Liver (tissue), 9 donors: ENCODE data around the gene TEX28. TPM values are rescaled to one million over a fixed set of nuclear protein-coding genes. Genes with fewer than 3 reads are reported as not detected.

ENCODE experiments used
- DNase-seq: peaks from one replicate; pipeline ENCODE4 v3.0.0-alpha.2; 2017; ENCODE audit warnings: low spot score
- H3K27ac ChIP-seq, 2 donors: one replicate each; pipeline ENCODE4 v1.7.0; 2013; ENCODE audit warnings: inconsistent platforms in 2 of 2, low read length in 2 of 2, control low read depth in 1 of 2, low read depth in 1 of 2, mild to moderate bottlenecking in 1 of 2
- H3K27me3 ChIP-seq, 4 donors: one replicate each; pipeline versions ENCODE4 v1.6.1 to v1.7.0; 2013; ENCODE audit warnings: low read length in 3 of 4, inconsistent platforms in 1 of 4, mild to moderate bottlenecking in 1 of 4, moderate library complexity in 1 of 4; ENCODE audit not compliant: control insufficient read depth in 4 of 4, insufficient read depth in 4 of 4
- H3K36me3 ChIP-seq, 4 donors: one replicate each; pipeline versions ENCODE4 v1.6.1 to v1.7.0; 2013; ENCODE audit warnings: low read length in 3 of 4, mild to moderate bottlenecking in 3 of 4, low read depth in 1 of 4, moderate library complexity in 1 of 4; ENCODE audit not compliant: control insufficient read depth in 4 of 4, insufficient read depth in 3 of 4
- H3K4me1 ChIP-seq, 4 donors: one replicate each; pipeline versions ENCODE4 v1.6.1 to v1.7.0; 2013; ENCODE audit warnings: low read length in 3 of 4, mild to moderate bottlenecking in 3 of 4, moderate library complexity in 1 of 4; ENCODE audit not compliant: control insufficient read depth in 4 of 4, insufficient read depth in 4 of 4
- H3K4me3 ChIP-seq, 3 donors: one replicate each; pipeline versions ENCODE4 v1.6.1 to v1.7.0; 2013; ENCODE audit warnings: low read length in 3 of 3, control low read depth in 1 of 3, low read depth in 1 of 3, mild to moderate bottlenecking in 1 of 3
- H3K9ac ChIP-seq, 2 donors: one replicate each; pipeline ENCODE4 v1.7.0; 2013; ENCODE audit warnings: low read length in 2 of 2, mild to moderate bottlenecking in 2 of 2, moderate library complexity in 2 of 2, control low read depth in 1 of 2, low read depth in 1 of 2
- H3K9me3 ChIP-seq, 4 donors: one replicate each; pipeline versions ENCODE4 v1.6.1 to v1.7.0; 2013; ENCODE audit warnings: low read length in 3 of 4; ENCODE audit not compliant: control insufficient read depth in 4 of 4
- ATF3 ChIP-seq: IDR thresholded peaks from 2 replicates; pipeline ENCODE4 v1.6.1; 2016; ENCODE audit warnings: antibody characterized with exemption
- CTCF ChIP-seq: fragments of 150-350 bp; IDR thresholded peaks from 2 replicates; pipeline ENCODE4 v1.5.1; 2017; ENCODE audit warnings: improper control_type of control experiment, low read depth, low read length; ENCODE audit not compliant: missing input control
- EGR1 ChIP-seq, 2 donors: IDR thresholded peaks; 2 replicates each; pipeline ENCODE4 v1.6.1; 2016 to 2018; ENCODE audit warnings: antibody characterized with exemption in 2 of 2, low read depth in 2 of 2
- GABPA ChIP-seq, 2 donors: IDR thresholded peaks in 1 of 2; conservative IDR thresholded peaks in 1 of 2; 2 replicates each; pipeline ENCODE4 v1.6.1; 2016; ENCODE audit warnings: antibody characterized with exemption in 2 of 2, mild to moderate bottlenecking in 1 of 2, moderate library complexity in 1 of 2
- HNF4A ChIP-seq, 2 donors: conservative IDR thresholded peaks; 2 replicates each; pipeline ENCODE4 v1.6.1; 2016; ENCODE audit warnings: antibody characterized with exemption in 2 of 2, mild to moderate bottlenecking in 2 of 2
- HNF4G ChIP-seq: IDR thresholded peaks from 2 replicates; pipeline ENCODE4 v1.6.1; 2016; ENCODE audit warnings: antibody characterized with exemption
- JUND ChIP-seq, 2 donors: IDR thresholded peaks; 2 replicates each; pipeline ENCODE4 v1.6.1; 2016; ENCODE audit warnings: antibody characterized with exemption in 2 of 2
- NR2F2 ChIP-seq: IDR thresholded peaks from 2 replicates; pipeline ENCODE4 v1.6.1; 2016; ENCODE audit warnings: antibody characterized with exemption
- REST ChIP-seq: IDR thresholded peaks from 2 replicates; pipeline ENCODE4 v1.6.1; 2016; ENCODE audit warnings: antibody characterized with exemption, mild to moderate bottlenecking
- RXRA ChIP-seq, 2 donors: IDR thresholded peaks; 2 replicates each; pipeline ENCODE4 v1.6.1; 2017 to 2018; ENCODE audit warnings: antibody characterized with exemption in 2 of 2, mild to moderate bottlenecking in 1 of 2
- SP1 ChIP-seq: IDR thresholded peaks from 2 replicates; pipeline ENCODE4 v1.6.1; 2018; ENCODE audit warnings: antibody characterized with exemption, mild to moderate bottlenecking
- TAF1 ChIP-seq: conservative IDR thresholded peaks from 2 replicates; pipeline ENCODE4 v1.6.1; 2016; ENCODE audit warnings: antibody characterized with exemption, mild to moderate bottlenecking
- YY1 ChIP-seq: IDR thresholded peaks from 2 replicates; pipeline ENCODE4 v1.6.1; 2016; ENCODE audit warnings: antibody characterized with exemption, mild to moderate bottlenecking
- WGBS: extraction: QIAGEN DNeasy Blood & Tissue Kit; methylation state at CpG from one replicate; pipeline ENCODE4 v1.1.7; 2013; 5-methylcytosine and 5-hydroxymethylcytosine counted together
- polyA plus RNA-seq, 2 donors: library from polyadenylated mRNA; stranded (reverse) in 1 of 2; unstranded in 1 of 2; fragments of 200-250 nt in 1 of 2; fragments of >200 nt in 1 of 2; fragmentation: Nextera tagmentation in 1 of 2; extraction: Ambion mirVana in 1 of 2; gene quantifications; one replicate each; pipeline versions ENCODE4 v1.2.1 to v1.2.3, GENCODE V29; 2013 to 2015
- total RNA-seq, 2 donors: library from RNA; depleted of rRNA; stranded (reverse); fragments of >200 nt; gene quantifications; one replicate each; pipeline ENCODE4 v1.2.3, GENCODE V29; 2014
- TF ChIP-seq, protein P1 (sequence below): IDR thresholded peaks from 2 replicates; pipeline ENCODE4 v1.6.1; 2016; ENCODE audit warnings: antibody characterized with exemption
- donor health status: healthy.
- donor health status: healthy.
- donor health status: healthy.
- donor health status: healthy.
- donor health status: healthy.

Gene TEX28
- total and polyA plus RNA-seq, 4 donors: not detected

DNA sequence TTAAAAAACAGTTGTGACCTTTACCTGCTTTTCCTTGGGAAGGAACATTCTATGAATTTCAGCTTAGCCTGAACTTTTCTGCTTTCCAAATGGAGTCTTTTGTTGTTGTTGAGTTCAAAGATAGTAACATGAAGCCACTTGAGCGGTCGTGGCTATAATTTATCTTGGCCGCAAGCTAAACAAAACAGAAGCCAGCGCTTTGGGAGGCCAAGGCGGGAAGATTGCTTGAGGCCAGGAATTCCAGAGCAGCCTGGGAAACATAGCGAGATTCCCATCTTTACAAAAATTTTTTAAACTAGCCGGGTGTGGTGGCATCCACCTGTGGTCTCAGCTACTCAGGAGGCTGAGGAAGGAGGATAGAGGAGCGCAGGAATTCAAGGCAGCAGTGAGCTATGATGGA is 30.6 kb upstream of the TEX28 start:
- Histone ChIP-seq H3K27me3 (no peaks in the 10 kb centered on the region), H3K27ac (no peak overlapping the region), H3K9ac (no peak overlapping the region), H3K4me3 (no peak overlapping the region), H3K4me1 (peaks cover 0 to 5% (median 0%) of the 10 kb centered on the region in 4 donors), H3K36me3 (no peaks in the 10 kb centered on the region), H3K9me3 (no peaks in the 10 kb centered on the region)
- no peak for TF ChIP-seq HNF4G
- no peak for TF ChIP-seq SP1
- TF ChIP-seq, protein P1, sequence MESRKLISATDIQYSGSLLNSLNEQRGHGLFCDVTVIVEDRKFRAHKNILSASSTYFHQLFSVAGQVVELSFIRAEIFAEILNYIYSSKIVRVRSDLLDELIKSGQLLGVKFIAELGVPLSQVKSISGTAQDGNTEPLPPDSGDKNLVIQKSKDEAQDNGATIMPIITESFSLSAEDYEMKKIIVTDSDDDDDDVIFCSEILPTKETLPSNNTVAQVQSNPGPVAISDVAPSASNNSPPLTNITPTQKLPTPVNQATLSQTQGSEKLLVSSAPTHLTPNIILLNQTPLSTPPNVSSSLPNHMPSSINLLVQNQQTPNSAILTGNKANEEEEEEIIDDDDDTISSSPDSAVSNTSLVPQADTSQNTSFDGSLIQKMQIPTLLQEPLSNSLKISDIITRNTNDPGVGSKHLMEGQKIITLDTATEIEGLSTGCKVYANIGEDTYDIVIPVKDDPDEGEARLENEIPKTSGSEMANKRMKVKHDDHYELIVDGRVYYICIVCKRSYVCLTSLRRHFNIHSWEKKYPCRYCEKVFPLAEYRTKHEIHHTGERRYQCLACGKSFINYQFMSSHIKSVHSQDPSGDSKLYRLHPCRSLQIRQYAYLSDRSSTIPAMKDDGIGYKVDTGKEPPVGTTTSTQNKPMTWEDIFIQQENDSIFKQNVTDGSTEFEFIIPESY: no peak
- no peak for TF ChIP-seq GABPA (IDR thresholded peaks at IDR 0.05 in 1 of 2, conservative IDR thresholded peaks at IDR 0.05 in 1 of 2)
- TF ChIP-seq NR2F2: no peak
- no peak for TF ChIP-seq ATF3
- TF ChIP-seq TAF1: no peak
- no peak for TF ChIP-seq REST
- no peak for TF ChIP-seq RXRA (IDR thresholded peaks at IDR 0.05)
- TF ChIP-seq EGR1 (IDR thresholded peaks at IDR 0.05; ENCODE audit: low read depth in 2 of 2): no peak
- no peak for TF ChIP-seq YY1
- TF ChIP-seq CTCF: no peak
- TF ChIP-seq JUND (IDR thresholded peaks at IDR 0.05): no peak
- no peak for TF ChIP-seq HNF4A (conservative IDR thresholded peaks at IDR 0.05)
- WGBS: 78% methylated on average over 8 of the region's 8 CpGs
- no peak for DNase-seq

DNA sequence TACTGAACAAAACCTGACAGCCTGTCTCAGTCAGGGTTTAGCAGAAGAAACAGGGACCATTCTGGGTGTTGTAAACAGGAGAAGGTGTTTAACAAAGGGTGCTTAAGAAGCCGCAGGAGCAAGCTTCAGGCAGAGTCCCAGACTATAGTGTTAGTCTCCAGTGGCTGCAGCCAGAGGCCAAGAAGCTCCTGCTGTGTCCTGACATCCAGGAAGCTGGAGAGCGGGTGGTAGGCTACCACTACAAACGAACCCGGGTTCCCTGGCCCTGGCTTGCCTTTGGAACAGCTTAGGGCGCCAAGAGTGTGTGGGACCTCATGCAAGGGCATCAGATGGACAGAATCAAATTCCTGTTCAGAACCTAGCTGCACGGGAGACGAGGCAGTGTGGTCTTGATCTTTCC is 28.6 kb upstream of the TEX28 start:
- Histone ChIP-seq H3K27ac (no peak overlapping the region), H3K9me3 (no peaks in the 10 kb centered on the region), H3K36me3 (no peaks in the 10 kb centered on the region), H3K27me3 (no peaks in the 10 kb centered on the region), H3K4me1 (peaks cover 0 to 5% (median 0%) of the 10 kb centered on the region in 4 donors), H3K9ac (no peak overlapping the region), H3K4me3 (no peak overlapping the region)
- WGBS: 53% methylated on average over 7 of the region's 7 CpGs
- no peak for TF ChIP-seq REST
- TF ChIP-seq, protein P1: no peak
- TF ChIP-seq GABPA (IDR thresholded peaks at IDR 0.05 in 1 of 2, conservative IDR thresholded peaks at IDR 0.05 in 1 of 2): no peak
- no peak for TF ChIP-seq HNF4A (conservative IDR thresholded peaks at IDR 0.05)
- no peak for TF ChIP-seq TAF1
- DNase-seq: no peak
